ENCODE results near the gene PTBP1. TPM values are rescaled to one million over a fixed set of nuclear protein-coding genes. Genes with fewer than 3 reads are reported as not detected.
A peak's percentile ranks its signal among the peaks of the same experiment; 100 is the strongest.
"Not testable (repeated sequence)": the region's sequence is repeated elsewhere in the genome, so short reads cannot be mapped to it uniquely, and the experiment has no call there.

Gene PTBP1
- total RNA-seq, 1 experiment from 2014 or later, result 680 TPM

- H3K36me3 Mint-ChIP-seq; POLR2A ChIA-PET; H3K4me1 Mint-ChIP-seq; H3K27me3 Mint-ChIP-seq (ENCODE audit: low read depth); H3K9me3 Mint-ChIP-seq; DNase-seq (ENCODE audit: low spot score); CTCF ChIA-PET; ATAC-seq; H3K27ac Mint-ChIP-seq: not testable (repeated sequence)
- peak overlapping the region; percentile 66 for H3K4me3 Mint-ChIP-seq
- peak; percentile 78 for TF ChIP-seq ZNF121 (CRISPR knock-in tag; IDR thresholded peaks at IDR 0.05)
Measured at GRCh38 chr19:820212-820611, 23.0 kb downstream of the PTBP1 start.

GRCh38 chr19:821231-821824 is 24.1 kb downstream of the PTBP1 start:
- CTCF ChIA-PET, result no interaction called here
- Mint-ChIP-seq H3K4me3 (peak overlapping the region; percentile 66), H3K9me3 (peaks cover 4% of the 10 kb centered on the region), H3K4me1 (peaks cover 7% of the 10 kb centered on the region), H3K36me3 (peaks cover 4% of the 10 kb centered on the region; the same call in 1 of the 2 replicates), H3K27me3 (ENCODE audit: low read depth) (no peaks in the 10 kb centered on the region), H3K27ac (no peak overlapping the region)
- peak; percentile 24 for ATAC-seq
- POLR2A ChIA-PET, result interaction anchor here (0.6 kb wide), 1 partner anchor 444 kb away, joined by 3 read pairs; no protein-coding TSS in a partner anchor
- DNase-seq (ENCODE audit: low spot score), result no peak
- TF ChIP-seq RORB (CRISPR knock-in tag; IDR thresholded peaks at IDR 0.05) (no peak), GABPB1 (CRISPR knock-in tag; IDR thresholded peaks at IDR 0.05) (no peak), STAT6 (CRISPR knock-in tag; conservative IDR thresholded peaks at IDR 0.05; ENCODE audit: low read depth) (no peak), JAZF1 (CRISPR knock-in tag; IDR thresholded peaks at IDR 0.05) (no peak), ZNF512 (CRISPR knock-in tag; IDR thresholded peaks at IDR 0.05; ENCODE audit: borderline replicate concordance) (no peak), ZNF219 (CRISPR knock-in tag; IDR thresholded peaks at IDR 0.05; ENCODE audit: borderline replicate concordance) (no peak), PRRX2 (CRISPR knock-in tag; IDR thresholded peaks at IDR 0.05) (no peak), AR (CRISPR knock-in tag; IDR thresholded peaks at IDR 0.05) (no peak), ZNF317 (CRISPR knock-in tag; IDR thresholded peaks at IDR 0.05; ENCODE audit: borderline replicate concordance, low read depth) (no peak), JUN (CRISPR knock-in tag; IDR thresholded peaks at IDR 0.05) (no peak), ARID4B (CRISPR knock-in tag; IDR thresholded peaks at IDR 0.05; ENCODE audit: borderline replicate concordance) (no peak), CBFB (CRISPR knock-in tag; IDR thresholded peaks at IDR 0.05; ENCODE audit: low read depth) (no peak), CDX4 (CRISPR knock-in tag; IDR thresholded peaks at IDR 0.05; ENCODE audit: borderline replicate concordance) (no peak)
